Prostate gland (tissue), 2 donors: Measurements from ENCODE around the gene ISOC2. TPM values are rescaled to one million over a fixed set of nuclear protein-coding genes. Genes with fewer than 3 reads are reported as not detected.

Experiments
- DNase-seq: peaks from one replicate; pipeline ENCODE4 v3.0.0-alpha.2; 2019; ENCODE audit warnings: low spot score
- H3K27ac ChIP-seq, 2 donors: fragments of 200-600 bp; sonication (generic); 2 replicates each; pipeline ENCODE4 v1.5.1; 2017 to 2019
- H3K27me3 ChIP-seq: fragments of 200-600 bp; sonication (generic); replicated peaks from 2 replicates; pipeline ENCODE4 v1.5.1; 2019; ENCODE audit not compliant: insufficient read depth
- H3K36me3 ChIP-seq, 2 donors: fragments of 200-600 bp; sonication (generic); 1 replicate in 1 of 2; 2 replicates in 1 of 2; pipeline versions ENCODE4 v1.5.1 to v1.8.1; 2017 to 2019
- H3K4me1 ChIP-seq: fragments of 200-600 bp; sonication (generic); replicated peaks from 2 replicates; pipeline ENCODE4 v1.5.1; 2019
- H3K4me3 ChIP-seq, 2 donors: fragments of 200-600 bp; sonication (generic); 2 replicates each; pipeline ENCODE4 v1.5.1; 2017 to 2019
- H3K9me3 ChIP-seq: fragments of 200-600 bp; sonication (generic); 2 replicates; pipeline ENCODE4 v1.5.1; 2017
- CTCF ChIP-seq, 4 experiments: fragments of 200-600 bp in 2 of 4; fragments of 450-650 bp in 2 of 4; sonication (generic) in 2 of 4; IDR thresholded peaks; 1 replicate in 3 of 4; 2 replicates in 1 of 4; pipeline ENCODE4 v1.5.1; 2016 to 2019; ENCODE audit warnings: antibody characterized with exemption in 4 of 4, mild to moderate bottlenecking in 2 of 4, moderate library complexity in 2 of 4
- POLR2A ChIP-seq: fragments of 450-650 bp; IDR thresholded peaks from one replicate; pipeline ENCODE4 v1.6.1; 2016; ENCODE audit warnings: antibody characterized with exemption, mild to moderate bottlenecking
- POLR2AphosphoS5 ChIP-seq: sonication (generic); formaldehyde crosslinking; IDR thresholded peaks from one replicate; pipeline ENCODE4 v1.6.1; 2017; ENCODE audit warnings: antibody characterized with exemption
- WGBS: methylation state at CpG from one replicate; pipeline ENCODE4 v1.1.5; 2018; 5-methylcytosine and 5-hydroxymethylcytosine counted together
- intact Hi-C: fragments of 100-400 bp; cut with DNase I; formaldehyde crosslinking; loops from one replicate; pipeline ENCODE4 v1.14.2; 2022
- total RNA-seq, 2 donors: library from RNA; depleted of rRNA; stranded (reverse); fragments of >200 nt; gene quantifications; one replicate each; pipeline ENCODE4 v1.1.0, GENCODE V29; 2016

ISOC2 gene
- total RNA-seq, 2 donors from 2014 or later: 85.1 to 117 TPM

GRCh38 chr19:55459950-55460657 is 1.3 kb downstream of the ISOC2 start:
- no peaks in the 10 kb centered on the region for H3K9me3 ChIP-seq
- intact Hi-C loops: no loop called here
- peak overlapping the region; percentile 66 to 73 for H3K4me3 ChIP-seq
- TF ChIP-seq CTCF (IDR thresholded peaks at IDR 0.05): no peak
- peak; percentile 12 for TF ChIP-seq POLR2A
- TF ChIP-seq POLR2AphosphoS5: no peak
- 10% methylated on average over 16 of the region's 16 CpGs for WGBS
- H3K27me3 ChIP-seq: no peaks in the 10 kb centered on the region
- DNase-seq: no peak
- H3K36me3 ChIP-seq: no peaks in the 10 kb centered on the region
- no peaks in the 10 kb centered on the region for H3K4me1 ChIP-seq
- peak overlapping the region; percentile 86 to 88 for H3K27ac ChIP-seq

GRCh38 chr19:55459551-55459949 is 1.9 kb downstream of the ISOC2 start:
- WGBS: 56% methylated on average over 8 of the region's 8 CpGs
- no peaks in the 10 kb centered on the region for H3K4me1 ChIP-seq
- DNase-seq: no peak
- intact Hi-C loops: no loop called here
- no peaks in the 10 kb centered on the region for H3K27me3 ChIP-seq
- no peaks in the 10 kb centered on the region for H3K9me3 ChIP-seq
- H3K4me3 ChIP-seq: no peak overlapping the region
- peak overlapping the region; percentile 86 to 88 for H3K27ac ChIP-seq
- no peaks in the 10 kb centered on the region for H3K36me3 ChIP-seq
- no peak for TF ChIP-seq CTCF (IDR thresholded peaks at IDR 0.05)
- no peak for TF ChIP-seq POLR2AphosphoS5
- no peak for TF ChIP-seq POLR2A

GRCh38 chr19:55457683-55458457 is 3.6 kb downstream of the ISOC2 start:
- WGBS: 86% methylated on average over 16 of the region's 16 CpGs
- DNase-seq: no peak
- Histone ChIP-seq H3K36me3 (no peaks in the 10 kb centered on the region), H3K27ac (no peak overlapping the region), H3K4me1 (no peaks in the 10 kb centered on the region), H3K4me3 (no peak overlapping the region), H3K27me3 (no peaks in the 10 kb centered on the region), H3K9me3 (no peaks in the 10 kb centered on the region)
- TF ChIP-seq CTCF (IDR thresholded peaks at IDR 0.05): no peak
- TF ChIP-seq POLR2AphosphoS5: no peak
- no peak for TF ChIP-seq POLR2A
- intact Hi-C loops: no loop called here

- H3K9me3 ChIP-seq: no peaks in the 10 kb centered on the region
- TF ChIP-seq POLR2A (no peak), POLR2AphosphoS5 (no peak), CTCF (IDR thresholded peaks at IDR 0.05) (no peak)
- peaks cover 9% of the 10 kb centered on the region for H3K27me3 ChIP-seq
- no peaks in the 10 kb centered on the region for H3K36me3 ChIP-seq
- no peak overlapping the region for H3K27ac ChIP-seq
- intact Hi-C loops: no loop called here
- no peak for DNase-seq
- no peak overlapping the region for H3K4me3 ChIP-seq
- WGBS: 94% methylated on average over 14 of the region's 14 CpGs
- H3K4me1 ChIP-seq: peaks cover 10% of the 10 kb centered on the region
Observed at GRCh38 chr19:55456347-55456746, 5.1 kb downstream of the ISOC2 start.
